RWPE1 (cell line): ENCODE measurements around the gene NR3C2.

ENCODE experiments used
- CTCF ChIA-PET: fragments of 350-600 bp; sonication (Branson Sonifier 250); formaldehyde crosslinking; extraction: SDS; loops from one replicate; lab custom pipeline; 2021; lab: Yijun Ruan, JAX
- POLR2A ChIA-PET: fragments of 400-600 bp; formaldehyde crosslinking; extraction: SDS; loops from one replicate; lab custom pipeline; 2020; ENCODE audit warnings: antibody characterized with exemption; ENCODE audit not compliant: low non-redundant PET; lab: Yijun Ruan, JAX
- DNase-seq: peaks from one replicate; pipeline ENCODE4 v3.0.0; 2012; ENCODE audit warnings: low spot score
- H3K27ac ChIP-seq: fragments of 450-650 bp; 2 replicates; pipeline ENCODE4 v1.5.1; 2017
- CTCF ChIP-seq: fragments of 450-650 bp; conservative IDR thresholded peaks from 2 replicates; pipeline ENCODE4 v1.5.1; 2017; ENCODE audit warnings: low read depth, mild to moderate bottlenecking

The NR3C2 gene

GRCh38 chr4:148057984-148058859, 384.0 kb downstream of the NR3C2 start:
- no peak for TF ChIP-seq CTCF
- no peak for DNase-seq
- CTCF ChIA-PET: no interaction called here
- H3K27ac ChIP-seq: no peak overlapping the region
- POLR2A ChIA-PET: no interaction called here

GRCh38 chr4:148057516-148057915, 384.7 kb downstream of the NR3C2 start:
- no peak for DNase-seq
- CTCF ChIA-PET: interaction anchor here (0.7 kb wide), 1 partner anchor 13 kb away, joined by 3 read pairs; no protein-coding TSS in a partner anchor
- no peak overlapping the region for H3K27ac ChIP-seq
- TF ChIP-seq CTCF: no peak
- POLR2A ChIA-PET: no interaction called here

GRCh38 chr4:148056879-148057278, 385.3 kb downstream of the NR3C2 start:
- TF ChIP-seq CTCF: no peak
- peak; percentile 29 for DNase-seq
- no peak overlapping the region for H3K27ac ChIP-seq
- CTCF ChIA-PET: interaction anchor here (0.7 kb wide), 1 partner anchor 13 kb away, joined by 3 read pairs; no protein-coding TSS in a partner anchor
- POLR2A ChIA-PET: no interaction called here

- ChIA-PET POLR2A (no interaction called here), CTCF (interaction anchor here (0.7 kb wide), 1 partner anchor 1213 kb away, joined by 5 read pairs; no protein-coding TSS in a partner anchor)
- no peak for DNase-seq
- TF ChIP-seq CTCF: no peak
- no peak overlapping the region; the same call in 1 of the 2 replicates for H3K27ac ChIP-seq
These were observed 386.4 kb downstream of the NR3C2 start for GRCh38 chr4:148055844-148056243.

- no peak overlapping the region for H3K27ac ChIP-seq
- DNase-seq: no peak
- TF ChIP-seq CTCF: no peak
- ChIA-PET POLR2A (no interaction called here), CTCF (no interaction called here)
These were observed 387.9 kb downstream of the NR3C2 start for GRCh38 chr4:148054275-148054674.

GRCh38 chr4:148053298-148054003, 388.8 kb downstream of the NR3C2 start:
- no peak for DNase-seq
- TF ChIP-seq CTCF: no peak
- POLR2A ChIA-PET: no interaction called here
- CTCF ChIA-PET: no interaction called here
- no peak overlapping the region for H3K27ac ChIP-seq
